ENCODE data around the gene RAI1. TPM values are rescaled to one million over a fixed set of nuclear protein-coding genes. Genes with fewer than 3 reads are reported as not detected.

The RAI1 gene
- total and polyA plus RNA-seq, 10 of the 15 experiments (the other 5 are each of a cell fraction or from before 2014, with no cell fraction given), result 0.66 to 37.7 (median 6.0) TPM

GRCh38 chr17:17719199-17719940, 38.1 kb downstream of the RAI1 start:
- peaks cover 19% of the 10 kb centered on the region for H3K4me1 ChIP-seq (ENCODE audit: control insufficient read depth, insufficient read depth, low read length)
- no peak overlapping the region for H3K9ac ChIP-seq (ENCODE audit: control insufficient read depth, insufficient read depth, low read length)
- ChIA-PET POLR2A (no interaction called here), SMC1A (ENCODE audit: uncharacterized antibody, unreplicated experiment) (interaction anchor here (1.0 to 1.1 kb wide), 2 partner anchors 7 to 37 kb away, joined by 3 to 4 read pairs; no protein-coding TSS in a partner anchor), RAD21 (ENCODE audit: unreplicated experiment) (no interaction called here), CTCF (interaction anchor here (2.3 kb wide), 1 partner anchor 28 kb away, joined by 5 read pairs; no protein-coding TSS in a partner anchor)
- no peak for TF ChIP-seq TARDBP (IDR thresholded peaks at IDR 0.05; ENCODE audit: borderline replicate concordance)
- TF ChIP-seq SREBF1 (IDR thresholded peaks at IDR 0.05; ENCODE audit: low read length), result no peak
- no peak for TF ChIP-seq POLR2AphosphoS2 (IDR thresholded peaks at IDR 0.05; ENCODE audit: low read depth, low read length)
- TF ChIP-seq NFYA (IDR thresholded peaks at IDR 0.05; ENCODE audit: borderline replicate concordance, low read depth, low read length), result no peak
- TF ChIP-seq IRF4 (IDR thresholded peaks at IDR 0.05; ENCODE audit: low read depth, low read length), result no peak
- TF ChIP-seq ATF7 (IDR thresholded peaks at IDR 0.05; ENCODE audit: low read depth), result no peak
- TF ChIP-seq USF2 (IDR thresholded peaks at IDR 0.05; ENCODE audit: borderline replicate concordance, low read depth, low read length), result no peak
- TF ChIP-seq RB1 (IDR thresholded peaks at IDR 0.05; ENCODE audit: borderline replicate concordance), result no peak
- no peak for TF ChIP-seq CREB1 (IDR thresholded peaks at IDR 0.05; ENCODE audit: low read depth)
- no peak for TF ChIP-seq BRCA1 (IDR thresholded peaks at IDR 0.05; ENCODE audit: low read depth, low read length)
- no peak for TF ChIP-seq NFIC (IDR thresholded peaks at IDR 0.05; ENCODE audit: low read depth, low read length)
- TF ChIP-seq NBN (IDR thresholded peaks at IDR 0.05), result no peak
- TF ChIP-seq FOXM1 (IDR thresholded peaks at IDR 0.05; ENCODE audit: low read depth, low read length), result no peak
- no peak overlapping the region for H3K4me2 ChIP-seq (ENCODE audit: control insufficient read depth, insufficient read depth)
- H3K27me3 ChIP-seq (replicated peaks in 1 of 2; ENCODE audit: control insufficient read depth in 2 of 2, insufficient read depth in 2 of 2, low read length in 1 of 2), result no peaks in the 10 kb centered on the region
- no peaks in the 10 kb centered on the region; the same call in none of the 2 replicates for H4K20me1 ChIP-seq (ENCODE audit: control insufficient read depth, insufficient read depth)
- no peak overlapping the region for H3K4me3 ChIP-seq
- H2AFZ ChIP-seq (ENCODE audit: control insufficient read depth, low read depth, low read length), result no peak overlapping the region
- WGBS (ENCODE audit: insufficient coverage, insufficient replicate concordance, low lambda C conversion rate, missing lambda C conversion rate), result 80% methylated on average over 6 of the region's 6 CpGs
- no peak for ATAC-seq
- no TSS peak for BruUV-seq (replicated peaks)
- peaks cover 0 to 2% of the 10 kb centered on the region in 2 experiments; a peak in 3 of 4 replicates for H3K36me3 ChIP-seq (ENCODE audit: control insufficient read depth in 2 of 2, insufficient read depth in 2 of 2, low read length in 1 of 2)
- H3K79me2 ChIP-seq (ENCODE audit: control insufficient read depth, insufficient read depth, low read length), result no peaks in the 10 kb centered on the region; the same call in none of the 2 replicates
- in situ Hi-C loops (cut with MboI), result no loop called here
- DNase-seq (ENCODE audit: low read depth, low spot score), result no peak
- no peak overlapping the region for H3K27ac ChIP-seq (ENCODE audit: control insufficient read depth, insufficient read depth)
- FAIRE-seq, result no peak
- intact Hi-C loops (cut with micrococcal nuclease; ENCODE audit: unreplicated experiment), result no loop called here
- H3K9me3 ChIP-seq (replicated peaks; ENCODE audit: control insufficient read depth, insufficient read depth, low read length), result no peaks in the 10 kb centered on the region
